ENCODE measurements around the gene POTEB3. TPM values are rescaled to one million over a fixed set of nuclear protein-coding genes. Genes with fewer than 3 reads are reported as not detected.
"Not testable (repeated sequence)": the region's sequence is repeated elsewhere in the genome, so short reads cannot be mapped to it uniquely, and the experiment has no call there.

Gene POTEB3
- not detected in 2 replicates for total RNA-seq

GRCh38 chr15:21440399-21440798, at the start of gene POTEB3:
TSS of gene POTEB3 (minus strand) at chr15:21440499. CDS start at chr15:21440011, 488 bp downstream.
- not testable (repeated sequence) for DNase-seq (ENCODE audit: extremely low read depth, low read depth, low spot score)

GRCh38 chr15:21453683-21454082, 13.4 kb upstream of the POTEB3 start:
- DNase-seq (ENCODE audit: extremely low read depth, low read depth, low spot score) = not testable (repeated sequence)

- not testable (repeated sequence) for DNase-seq (ENCODE audit: extremely low read depth, low read depth, low spot score)
Measured at GRCh38 chr15:21451920-21452563, 11.7 kb upstream of the POTEB3 start.

- not testable (repeated sequence) for DNase-seq (ENCODE audit: extremely low read depth, low read depth, low spot score)
Measured at GRCh38 chr15:21451487-21451886, 11.2 kb upstream of the POTEB3 start.

GRCh38 chr15:21407366-21407765, 32.9 kb downstream of the POTEB3 start:
- not testable (repeated sequence) for DNase-seq (ENCODE audit: extremely low read depth, low read depth, low spot score)

- not testable (repeated sequence) for DNase-seq (ENCODE audit: extremely low read depth, low read depth, low spot score)
Measured at GRCh38 chr15:21401531-21401930, 38.8 kb downstream of the POTEB3 start.

GRCh38 chr15:21399111-21399510, 41.2 kb downstream of the POTEB3 start:
- DNase-seq (ENCODE audit: extremely low read depth, low read depth, low spot score) = not testable (repeated sequence)

- not testable (repeated sequence) for DNase-seq (ENCODE audit: extremely low read depth, low read depth, low spot score)
Measured at GRCh38 chr15:21398511-21398910, 41.8 kb downstream of the POTEB3 start.

- DNase-seq (ENCODE audit: extremely low read depth, low read depth, low spot score) = not testable (repeated sequence)
Measured at GRCh38 chr15:21397656-21398055, 42.6 kb downstream of the POTEB3 start.

GRCh38 chr15:21397186-21397585, 43.1 kb downstream of the POTEB3 start:
- DNase-seq (ENCODE audit: extremely low read depth, low read depth, low spot score) = not testable (repeated sequence)

GRCh38 chr15:21385961-21386360, 54.3 kb downstream of the POTEB3 start:
- DNase-seq (ENCODE audit: extremely low read depth, low read depth, low spot score) = not testable (repeated sequence)

GRCh38 chr15:21383866-21384485, 56.3 kb downstream of the POTEB3 start:
- DNase-seq (ENCODE audit: extremely low read depth, low read depth, low spot score) = not testable (repeated sequence)

GRCh38 chr15:21373682-21374081, 66.6 kb downstream of the POTEB3 start:
- not testable (repeated sequence) for DNase-seq (ENCODE audit: extremely low read depth, low read depth, low spot score)

GRCh38 chr15:21369177-21369576, 71.1 kb downstream of the POTEB3 start:
- not testable (repeated sequence) for DNase-seq (ENCODE audit: extremely low read depth, low read depth, low spot score)

GRCh38 chr15:21368625-21369024, 71.7 kb downstream of the POTEB3 start:
- not testable (repeated sequence) for DNase-seq (ENCODE audit: extremely low read depth, low read depth, low spot score)
